Uterus (tissue), 2 donors: ENCODE data around the gene ZFAND3.

ENCODE experiments used
- CTCF ChIP-seq, 4 experiments: fragments of 200-600 bp in 2 of 4; fragments of 450-650 bp in 2 of 4; sonication (generic) in 2 of 4; IDR thresholded peaks; one replicate each; pipeline ENCODE4 v1.5.1; 2016 to 2019; ENCODE audit warnings: antibody characterized with exemption in 4 of 4, mild to moderate bottlenecking in 2 of 4, moderate library complexity in 1 of 4
- POLR2A ChIP-seq, 2 donors: fragments of 450-650 bp; IDR thresholded peaks; one replicate each; pipeline ENCODE4 v1.6.1; 2016; ENCODE audit warnings: antibody characterized with exemption in 2 of 2, mild to moderate bottlenecking in 1 of 2, moderate library complexity in 1 of 2

- no peak for TF ChIP-seq CTCF (IDR thresholded peaks at IDR 0.05)
- TF ChIP-seq POLR2A (IDR thresholded peaks at IDR 0.05): no peak
Measured at GRCh38 chr6:38054527-38055202, 235.1 kb downstream of the ZFAND3 start.
